Activated effector memory CD4-positive, alpha-beta T cell treated with Interleukin-2 at 50 U/mL for 16 hours (primary cell): ENCODE measurements around the gene SYNGR4.
"Not testable (repeated sequence)": the region's sequence is repeated elsewhere in the genome, so short reads cannot be mapped to it uniquely, and the experiment has no call there.

ENCODE experiments used
- DNase-seq: peaks from one replicate; pipeline ENCODE4 v3.0.0-alpha.2; 2020

SYNGR4 gene

DNA sequence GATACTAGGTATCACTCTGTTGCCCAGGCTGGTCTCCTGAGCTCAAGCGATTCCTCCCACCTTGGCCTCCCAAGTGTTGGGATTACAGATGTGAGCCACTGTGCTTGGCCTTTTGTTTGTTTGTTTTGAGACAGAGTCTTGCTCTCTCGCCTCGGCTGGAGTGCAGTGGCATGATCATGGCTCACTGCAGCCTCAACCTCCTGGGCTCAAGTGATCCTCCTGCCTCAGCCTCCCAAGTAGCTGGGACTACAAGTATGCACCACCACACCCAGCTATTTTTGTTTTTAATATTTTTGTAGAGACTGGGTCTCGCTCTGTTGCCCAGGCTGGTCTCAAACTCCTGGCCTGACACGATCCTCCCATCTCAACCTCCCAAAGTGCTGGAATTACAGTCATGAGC, 7.6 kb downstream of the SYNGR4 start:
- DNase-seq = not testable (repeated sequence)

DNA sequence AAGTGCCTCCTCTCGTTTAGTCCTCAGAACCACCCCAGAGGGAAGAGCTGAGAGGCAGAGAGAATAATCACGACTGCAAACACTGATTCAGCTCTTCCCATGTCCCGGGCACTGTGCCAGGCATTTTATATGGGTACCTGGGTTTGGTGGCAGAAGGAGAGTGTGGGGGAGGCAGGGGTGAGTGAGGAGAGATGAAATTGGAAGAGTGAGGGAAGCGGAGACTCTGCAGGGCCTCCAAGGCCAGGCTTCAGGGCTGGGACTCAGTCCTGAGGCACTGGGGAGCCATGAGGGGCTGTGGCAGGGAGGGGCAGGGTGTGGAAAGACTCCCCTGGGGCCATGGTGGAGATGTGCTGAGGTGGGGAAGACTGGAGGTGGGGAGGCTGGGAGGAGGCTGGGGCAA, 8.7 kb downstream of the SYNGR4 start:
- no peak for DNase-seq

DNA sequence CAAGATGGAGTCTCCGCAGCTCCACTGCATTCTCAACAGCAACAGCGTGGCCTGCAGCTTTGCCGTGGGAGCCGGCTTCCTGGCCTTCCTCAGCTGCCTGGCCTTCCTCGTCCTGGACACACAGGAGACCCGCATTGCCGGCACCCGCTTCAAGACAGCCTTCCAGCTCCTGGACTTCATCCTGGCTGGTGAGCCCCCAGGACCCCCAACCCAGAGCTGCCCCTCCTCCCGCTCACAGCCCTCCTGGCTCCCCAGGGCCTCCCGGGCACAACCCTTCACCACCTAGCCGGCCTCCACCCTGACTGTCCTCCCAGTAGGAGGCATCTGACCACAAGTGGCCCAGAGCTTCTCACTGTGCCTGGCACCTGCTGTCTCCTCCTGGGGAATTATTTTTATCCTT, 9.4 kb downstream of the SYNGR4 start:
- DNase-seq = no peak

DNA sequence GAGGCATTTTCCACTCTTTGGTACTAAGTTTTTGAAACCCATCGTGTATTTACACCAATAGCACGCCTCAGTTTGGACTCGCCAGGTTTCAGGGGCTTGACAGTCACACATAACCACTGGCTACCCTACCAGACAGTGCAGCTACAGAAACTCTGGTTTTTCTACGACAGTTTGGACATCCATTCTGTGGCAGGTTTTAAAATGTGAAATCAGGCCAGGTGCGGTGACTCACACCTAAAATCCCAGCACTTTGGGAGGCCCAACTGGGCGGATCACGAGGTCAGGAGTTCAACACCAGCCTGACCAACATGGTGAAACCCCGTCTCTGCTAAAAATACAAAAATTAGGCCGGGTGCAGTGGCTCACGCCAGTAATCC, 14.0 kb downstream of the SYNGR4 start:
- no peak for DNase-seq

DNA sequence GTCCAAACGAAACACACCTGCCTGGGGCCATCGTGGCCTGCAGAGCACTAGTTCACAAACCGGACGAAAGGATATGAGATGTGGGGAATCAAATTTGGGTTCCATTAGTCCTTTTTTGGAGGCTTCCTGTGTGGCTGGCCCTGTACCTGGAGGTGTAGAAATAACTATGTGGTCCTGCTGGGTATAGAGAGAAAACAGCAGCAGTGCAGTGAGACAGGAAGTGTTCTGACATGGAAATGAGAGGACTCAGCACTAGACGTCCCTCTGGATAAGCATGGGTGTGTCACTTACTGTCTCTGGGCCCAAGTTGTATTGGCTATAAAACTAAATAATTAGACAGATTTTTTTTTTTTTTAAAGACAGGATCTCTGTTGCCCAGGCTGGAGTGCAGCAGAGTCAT, 14.9 kb downstream of the SYNGR4 start:
- DNase-seq = no peak

DNA sequence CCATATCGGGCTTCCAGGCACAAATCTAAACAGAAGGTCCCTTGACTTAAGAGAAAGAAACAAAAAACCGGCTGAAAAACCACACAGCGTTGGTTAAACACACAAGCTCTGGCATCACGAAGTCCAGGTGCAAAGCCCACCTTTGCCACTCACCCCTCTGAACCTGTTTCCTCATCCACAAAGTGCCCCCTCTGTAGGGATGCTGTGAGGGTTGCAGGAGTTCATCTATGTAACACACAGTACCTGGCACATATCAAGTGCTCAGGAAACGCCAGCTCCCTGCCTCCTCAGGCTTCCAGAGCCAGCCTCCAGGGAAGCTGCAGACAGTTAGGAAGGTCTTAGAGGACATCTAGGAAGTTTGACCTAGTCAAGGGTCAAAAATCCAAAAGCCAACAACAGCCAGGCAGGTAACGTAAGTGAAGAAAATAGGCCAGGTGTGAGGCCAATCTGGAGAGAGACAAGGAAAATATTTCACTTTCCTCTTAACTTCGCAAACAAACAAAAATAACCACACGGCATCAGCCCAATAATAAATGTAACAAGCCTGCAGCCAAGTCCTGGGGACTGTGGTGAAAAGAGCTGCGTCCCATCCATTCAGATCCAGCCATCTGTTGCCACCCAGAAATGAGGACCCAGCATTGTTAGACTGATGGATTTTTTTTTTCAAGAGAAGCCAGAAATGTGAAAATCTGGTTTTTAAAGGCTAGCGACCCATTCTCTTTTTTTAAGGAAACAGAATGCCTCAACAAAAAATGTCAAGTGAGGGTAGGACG, 17.2 kb downstream of the SYNGR4 start:
- no peak for DNase-seq

DNA sequence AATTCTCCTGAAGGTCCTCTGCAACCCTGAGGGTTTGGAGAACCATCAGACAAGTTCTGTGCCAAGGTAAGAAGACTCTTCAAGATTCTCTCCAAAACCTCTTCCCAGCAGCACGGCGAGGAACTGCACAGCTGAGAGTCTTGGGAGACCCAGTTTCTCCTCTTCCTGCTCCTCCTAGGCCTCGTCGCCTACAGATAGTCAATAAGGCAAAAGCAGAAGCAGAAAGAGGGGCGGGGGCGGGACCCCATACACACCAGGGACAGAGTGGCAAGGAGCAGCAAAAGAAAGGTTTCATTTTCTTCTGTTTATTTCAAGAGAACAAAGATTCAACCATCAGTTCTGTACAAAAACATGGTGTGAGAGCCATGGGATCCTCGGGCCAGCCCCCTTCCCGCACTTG, 18.1 kb downstream of the SYNGR4 start:
- DNase-seq = no peak

DNA sequence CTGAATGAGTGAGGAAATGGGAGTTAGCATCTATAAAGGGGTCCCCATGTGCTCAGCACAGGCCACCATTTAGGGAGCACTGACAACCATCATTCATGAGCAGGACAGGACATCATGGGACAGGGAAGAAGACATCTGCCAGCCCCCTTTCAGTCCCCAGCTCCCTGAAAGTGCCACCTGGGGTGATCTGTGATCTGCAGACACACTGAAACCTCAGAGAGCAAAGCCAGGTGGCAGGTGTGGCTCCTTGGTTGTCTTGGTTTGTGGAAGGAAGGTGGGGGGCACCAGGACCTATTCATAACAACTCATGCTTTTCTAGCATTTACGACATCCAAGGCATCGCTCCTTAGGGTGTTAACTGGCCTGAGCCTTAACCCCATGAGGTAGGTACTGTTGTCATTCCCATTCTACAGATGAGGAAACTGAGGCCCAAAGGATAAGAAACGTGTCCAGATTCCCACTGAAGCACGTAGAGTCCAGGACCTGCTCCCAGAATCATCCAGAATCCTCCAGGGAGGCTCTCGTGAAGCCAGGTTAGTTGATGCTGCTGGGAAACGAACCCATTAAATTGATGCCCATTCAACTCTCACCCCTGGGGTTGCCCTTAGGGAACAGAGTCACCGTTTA, 21.4 kb downstream of the SYNGR4 start:
- DNase-seq = no peak

DNA sequence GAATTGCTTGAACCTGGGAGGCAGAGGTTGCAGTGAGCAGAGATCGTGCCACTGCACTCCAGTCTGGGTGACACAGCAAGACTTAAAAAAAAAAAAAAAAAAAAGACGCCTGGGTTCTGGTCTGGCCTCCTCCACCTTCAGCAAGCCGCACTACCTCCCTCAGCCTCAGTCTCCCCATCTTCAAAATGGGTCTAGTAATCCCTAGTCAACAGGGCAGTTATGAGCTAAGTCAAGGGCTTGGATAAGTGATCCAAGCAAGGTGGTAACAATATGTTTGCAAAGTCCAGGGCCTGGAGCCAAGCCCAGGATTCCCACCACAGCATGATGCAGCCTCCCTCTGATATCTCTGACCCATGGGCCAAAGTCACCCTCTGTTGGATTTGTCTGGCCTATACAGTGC, 22.8 kb downstream of the SYNGR4 start:
- DNase-seq = no peak

DNA sequence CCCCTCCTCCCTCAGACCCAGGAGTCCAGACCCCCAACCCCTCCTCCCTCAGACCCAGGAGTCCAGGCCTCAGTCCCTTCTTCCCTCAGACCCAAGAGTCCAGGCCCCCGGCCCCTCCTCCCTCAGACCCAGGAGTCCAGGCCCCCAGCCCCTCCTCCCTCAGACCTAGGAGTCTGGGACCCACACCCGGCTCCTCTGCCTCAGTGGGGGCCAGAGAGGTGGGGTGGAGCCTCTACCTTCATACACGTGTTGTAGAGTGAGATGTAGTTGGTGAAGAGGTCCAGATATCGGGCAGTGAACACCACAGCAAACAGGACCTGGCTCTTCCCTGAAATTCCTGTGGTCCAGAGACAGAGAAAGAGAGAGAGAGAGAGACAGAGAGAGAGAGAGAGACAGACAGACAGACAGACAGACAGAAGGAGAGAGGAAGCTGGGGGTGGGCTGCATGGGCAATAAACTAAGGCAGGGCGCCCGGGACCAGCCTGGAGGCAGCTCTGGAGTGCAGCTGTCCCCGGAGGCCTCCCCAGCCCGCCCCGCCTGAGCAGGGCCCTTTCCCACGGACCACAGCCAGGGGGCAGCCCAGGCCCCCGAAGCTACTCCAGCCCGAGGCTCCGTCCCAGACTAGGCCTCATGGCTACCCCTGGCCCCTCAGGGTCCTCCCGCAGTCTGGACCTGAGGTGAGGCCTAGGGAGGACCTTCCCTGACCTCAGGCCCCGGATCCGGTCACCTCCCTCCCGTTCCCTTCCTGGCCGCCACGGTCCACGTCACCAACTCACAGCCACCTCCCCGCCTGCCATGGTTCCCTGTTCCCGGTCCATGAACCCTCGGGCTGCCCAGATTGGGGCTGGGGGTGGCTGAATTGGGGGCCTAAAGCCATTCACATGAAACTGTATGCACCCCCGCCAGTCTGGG, 26.3 kb downstream of the SYNGR4 start:
- DNase-seq = peak; percentile 50

DNA sequence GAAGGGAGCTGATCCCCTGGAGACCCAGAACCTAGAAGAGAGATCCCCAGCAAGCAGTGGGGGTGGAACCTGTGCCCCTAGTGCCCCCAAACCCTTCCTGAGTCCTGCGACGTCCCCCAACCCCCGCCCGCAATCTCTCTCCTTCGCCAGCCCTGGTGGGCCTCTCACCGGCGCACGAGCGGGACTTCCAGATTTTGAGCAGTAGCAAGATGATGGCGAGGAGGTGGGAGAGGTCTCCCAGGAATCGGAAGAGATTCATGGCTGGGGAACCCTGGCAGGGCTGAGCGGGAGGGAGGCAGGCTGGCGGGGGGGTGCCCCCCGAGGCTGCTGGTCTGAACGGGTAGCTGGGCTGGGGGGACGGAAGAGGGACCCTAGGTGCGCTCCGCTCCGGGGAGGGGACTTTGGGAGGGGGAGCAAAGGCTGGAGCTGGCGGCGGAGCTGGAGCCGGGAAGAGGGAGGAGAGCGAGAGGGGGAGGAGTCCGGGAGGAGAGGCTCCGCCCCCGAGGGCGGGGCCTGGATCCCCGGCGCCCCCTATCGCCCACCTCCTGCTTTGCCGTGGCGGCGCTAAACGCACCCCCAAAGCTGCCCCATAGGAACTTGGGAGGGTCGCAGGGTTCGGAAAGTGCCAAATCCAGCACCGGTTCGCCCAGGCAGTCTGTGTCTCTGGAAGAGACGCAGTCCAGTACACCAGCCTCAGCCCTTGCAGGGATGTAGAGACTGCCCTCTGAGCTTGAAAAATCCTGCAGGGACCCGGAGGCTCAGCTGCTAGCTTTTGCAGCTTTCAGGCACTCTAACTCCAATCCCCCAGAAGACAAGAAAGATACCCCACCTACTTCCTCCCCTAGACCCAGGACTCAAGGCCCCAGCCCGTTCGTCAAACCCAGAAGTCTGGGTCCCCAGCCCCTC, 27.2 kb downstream of the SYNGR4 start, which contains the start of gene KDELR1:
Gene KDELR1 (minus strand): TSS at position 452 of the 906 bp plus-strand sequence. CDS start 193 bp downstream, at position 259.
- DNase-seq = peak; percentile 59

DNA sequence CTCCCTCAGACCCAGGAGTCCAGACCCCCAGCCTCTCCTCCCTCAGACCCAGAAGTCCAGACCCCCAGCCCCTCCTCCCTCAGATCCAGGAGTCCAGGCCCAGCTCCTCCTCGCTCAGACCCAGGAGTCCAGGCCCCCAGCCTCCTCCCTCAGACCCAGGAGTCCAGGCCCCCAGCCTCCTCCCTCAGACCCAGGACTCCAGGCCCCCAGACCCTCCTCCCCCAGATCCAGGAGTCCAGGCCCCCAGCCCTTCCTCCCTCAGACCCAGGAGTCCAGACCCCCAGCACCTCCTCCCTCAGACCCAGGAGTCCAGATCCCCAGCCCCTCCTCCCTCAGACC, 27.8 kb downstream of the SYNGR4 start:
- not testable (repeated sequence) for DNase-seq

DNA sequence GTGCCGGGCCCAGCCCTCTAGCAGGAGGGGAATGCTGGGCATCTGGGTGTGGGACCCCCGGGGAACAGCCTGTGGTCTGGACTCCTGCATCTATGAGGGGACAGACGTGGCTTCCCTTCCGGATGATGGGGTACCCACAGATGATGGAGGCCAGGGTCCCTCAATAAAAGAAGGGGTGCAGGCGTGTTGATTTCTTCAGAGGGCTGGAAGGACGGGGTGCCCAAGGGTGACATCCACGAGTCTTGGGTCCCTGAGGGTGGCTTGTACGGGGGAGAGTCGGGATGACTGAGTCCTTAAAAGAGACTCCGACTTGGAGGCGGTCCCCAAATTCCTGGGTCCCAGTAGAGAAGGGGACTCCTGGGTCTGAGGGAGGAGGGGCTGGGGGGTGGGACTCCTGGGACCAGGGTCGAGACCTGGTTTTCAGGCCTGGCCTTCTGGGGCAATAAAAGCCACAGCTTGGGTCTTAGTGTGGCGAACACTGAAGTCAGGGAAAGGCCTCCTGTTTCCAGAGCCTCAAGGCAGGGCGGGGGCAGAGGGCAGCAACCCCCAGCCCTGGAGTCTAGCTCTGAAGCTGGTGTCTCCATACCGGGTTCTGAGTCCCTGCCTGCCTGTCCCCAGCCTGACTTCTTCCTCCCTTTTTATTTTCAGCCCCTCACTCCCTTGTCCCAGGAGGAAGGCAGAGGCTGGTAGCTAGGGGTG, 28.8 kb downstream of the SYNGR4 start:
- no peak for DNase-seq

DNA sequence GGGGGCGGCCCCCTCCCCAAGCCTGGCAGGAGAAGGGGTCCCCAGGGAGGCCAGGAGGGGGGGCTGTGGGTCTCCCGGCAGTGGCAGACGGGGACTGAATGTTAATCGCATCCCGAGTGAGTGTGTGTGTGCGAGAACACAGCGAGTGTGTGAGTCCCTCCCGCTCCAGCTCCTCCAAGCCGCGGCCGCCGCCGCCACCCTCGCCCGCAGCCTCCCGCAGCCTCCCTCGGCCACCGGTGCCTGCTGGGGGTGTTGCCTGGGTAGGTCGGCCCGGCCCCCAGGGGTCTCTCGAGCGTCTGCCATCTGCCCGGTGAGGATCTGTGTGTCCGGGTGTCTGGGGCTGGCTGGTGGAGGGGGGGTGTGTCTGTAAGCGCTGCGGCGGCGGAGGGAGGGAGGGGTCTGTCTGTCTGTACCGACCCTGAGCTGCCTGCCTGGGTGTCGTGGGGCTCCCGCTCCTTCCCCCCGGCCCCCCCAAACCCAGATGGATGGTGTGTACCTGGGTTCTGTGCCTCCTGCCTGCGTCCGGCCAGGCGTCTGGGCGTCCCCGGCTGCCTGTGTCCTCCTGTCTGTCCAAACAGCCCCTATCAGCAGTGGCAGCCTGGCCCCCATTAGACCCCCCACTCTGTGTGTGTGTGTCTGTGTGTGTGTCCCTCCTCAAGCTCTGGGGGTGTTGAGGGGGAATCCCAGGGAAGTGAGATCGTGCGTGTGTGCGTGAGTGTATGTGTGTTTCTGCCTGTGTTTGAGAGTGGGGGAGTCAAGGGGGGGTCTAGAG, 29.6 kb downstream of the SYNGR4 start, which contains the start of gene GRIN2D:
Gene GRIN2D (plus strand): TSS at position 110 of the 772 bp plus-strand sequence. CDS start 4,725 bp downstream, outside the sequence.
- DNase-seq = no peak

DNA sequence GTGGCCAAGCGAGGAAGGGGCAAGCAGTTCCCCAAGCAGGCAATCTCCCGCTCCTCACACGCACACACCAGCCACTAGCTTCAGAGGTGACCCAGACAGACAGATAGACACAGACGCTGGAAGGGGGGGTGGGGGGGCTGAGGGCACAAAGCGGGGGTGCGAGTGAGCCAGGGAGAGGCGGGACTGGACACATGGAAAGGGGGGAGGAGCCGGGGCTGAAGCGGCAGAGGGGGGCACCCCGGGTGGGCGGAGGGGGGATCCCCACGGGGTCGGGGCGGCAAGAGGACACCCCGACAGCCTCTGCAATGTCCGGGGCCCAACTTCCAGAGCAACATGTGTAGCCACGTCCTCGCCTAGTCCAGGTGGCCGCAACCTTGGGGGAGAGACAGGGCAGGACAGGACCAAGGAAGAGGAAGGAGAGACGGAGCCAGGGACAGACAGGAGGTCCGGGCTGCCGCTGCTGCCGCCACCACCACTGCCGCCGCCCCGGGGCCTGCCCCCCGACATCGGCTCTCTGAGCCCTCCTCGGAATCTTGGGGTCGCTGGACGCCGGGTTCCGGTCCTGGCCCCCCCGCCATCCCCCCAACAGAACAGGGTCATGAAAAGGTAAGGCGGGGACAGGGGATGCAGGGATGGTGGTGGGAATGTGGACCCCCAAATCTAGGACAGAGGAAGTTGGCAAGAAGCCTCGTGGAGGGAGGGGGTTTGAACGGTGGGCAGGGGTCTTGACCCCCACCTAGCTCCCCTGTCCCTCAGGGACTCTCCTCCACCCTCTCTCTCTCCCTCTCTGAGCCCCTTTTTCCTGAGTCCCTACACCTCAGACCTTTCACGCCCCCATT, 30.4 kb downstream of the SYNGR4 start:
- DNase-seq = no peak

DNA sequence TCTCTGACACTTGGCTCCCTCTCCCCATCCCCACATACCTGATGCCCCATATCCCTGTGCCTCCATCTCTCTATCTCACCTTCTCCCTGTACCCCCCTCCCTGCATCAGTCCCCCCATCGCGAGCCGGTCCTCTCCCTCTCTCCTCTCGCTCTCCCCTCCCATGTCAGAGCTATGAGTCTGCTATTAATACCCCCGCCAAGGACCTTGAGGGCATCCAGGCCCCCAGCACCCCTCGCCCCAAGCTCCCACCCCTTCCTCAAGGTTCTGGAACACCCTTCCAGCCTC, 30.9 kb downstream of the SYNGR4 start:
- DNase-seq = no peak

DNA sequence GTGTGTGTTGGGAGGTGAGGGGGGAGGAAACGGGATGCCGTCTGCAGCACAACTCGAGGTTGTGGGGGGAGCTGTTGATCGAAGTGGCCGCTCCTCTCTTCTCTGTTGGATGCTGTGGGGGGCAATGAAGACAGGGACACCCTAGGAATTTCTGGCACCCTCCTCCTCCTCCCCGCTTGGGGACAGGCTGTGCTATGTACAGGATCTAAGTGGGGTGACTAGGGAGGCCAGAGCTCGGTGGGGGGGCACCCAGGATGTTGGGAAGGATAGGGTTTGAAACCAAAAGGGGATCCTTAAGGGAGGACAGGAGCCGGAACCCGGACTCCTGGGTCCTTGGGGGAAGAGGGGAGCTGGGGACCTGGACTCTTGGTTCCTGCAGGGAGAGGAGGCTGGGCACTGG, 31.3 kb downstream of the SYNGR4 start:
- no peak for DNase-seq

DNA sequence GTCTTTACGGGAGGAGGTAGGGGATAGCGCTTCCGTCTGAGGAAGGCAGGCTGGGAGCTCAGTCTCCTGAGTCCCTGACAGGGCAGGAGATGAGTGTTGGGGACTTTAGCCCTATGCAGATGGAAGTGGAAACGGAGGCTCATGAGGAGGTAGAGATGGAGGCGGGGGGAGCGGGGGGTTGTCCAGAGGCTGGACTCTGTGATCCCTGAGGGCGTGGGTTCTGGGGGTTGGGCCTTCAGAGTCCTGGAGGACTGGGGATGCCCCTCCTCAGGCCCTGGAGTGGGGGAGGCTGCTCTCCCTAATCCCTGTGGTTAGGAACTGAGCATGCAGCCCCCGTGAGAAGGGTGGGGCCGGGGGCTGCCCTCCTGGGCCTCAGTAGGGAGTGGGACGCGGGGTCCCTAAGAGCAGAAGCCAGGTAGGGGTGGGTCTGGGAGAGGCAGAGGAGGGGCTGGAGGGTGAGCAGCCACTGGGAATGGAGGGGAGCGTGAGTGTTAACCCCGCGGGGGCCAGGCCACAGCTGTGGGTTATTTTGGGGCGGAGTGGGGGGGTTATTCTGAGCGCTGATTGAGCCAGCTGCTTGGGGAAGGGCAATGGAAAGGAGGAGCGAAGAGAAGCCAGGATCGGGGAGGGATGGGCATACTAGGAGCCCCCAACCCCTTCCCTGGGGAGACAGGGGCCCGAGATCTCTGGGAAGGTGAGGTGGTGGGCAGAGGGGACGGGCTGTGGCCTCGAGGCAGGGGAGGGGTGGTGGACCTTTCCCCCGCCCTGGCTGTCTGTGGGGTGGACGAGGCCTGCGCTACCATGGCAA, 32.1 kb downstream of the SYNGR4 start:
- DNase-seq = no peak

DNA sequence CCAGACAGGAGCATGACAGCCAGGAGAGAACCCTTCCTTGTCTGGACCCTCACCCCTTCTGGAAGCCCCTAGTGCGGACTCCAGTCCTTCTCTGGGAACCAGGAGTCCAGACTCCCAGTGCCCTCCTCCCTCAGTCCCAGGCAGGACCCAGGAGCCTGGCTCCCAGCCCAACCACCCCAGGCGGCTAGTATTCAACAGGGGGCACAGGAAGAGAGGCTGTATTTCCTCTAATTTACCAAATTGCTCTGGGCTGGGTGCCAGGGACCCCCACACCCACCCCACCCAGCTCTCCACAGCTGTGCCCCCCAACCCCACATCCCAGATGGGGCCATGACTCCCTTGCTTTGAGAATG, 32.6 kb downstream of the SYNGR4 start:
- no peak for DNase-seq
